Adipocyte (in vitro differentiated cells): ENCODE results near the gene SUSD5.
"Not testable (repeated sequence)": the region's sequence is repeated elsewhere in the genome, so short reads cannot be mapped to it uniquely, and the experiment has no call there.

Source experiments
- DNase-seq: peaks from one replicate; pipeline ENCODE4 v3.0.0-alpha.2; 2015; ENCODE audit warnings: low read depth
- H3K27me3 ChIP-seq: replicated peaks from 2 replicates; pipeline ENCODE4 v1.7.0; 2013; ENCODE audit warnings: mild to moderate bottlenecking, low read length, moderate library complexity; ENCODE audit not compliant: control insufficient read depth, insufficient read depth
- H3K36me3 ChIP-seq: 2 replicates; pipeline ENCODE4 v1.7.0; 2013; ENCODE audit warnings: low read length, mild to moderate bottlenecking, moderate library complexity; ENCODE audit not compliant: control insufficient read depth, insufficient read depth, severe bottlenecking
- H3K4me1 ChIP-seq: 2 replicates; pipeline ENCODE4 v1.7.0; 2013; ENCODE audit warnings: mild to moderate bottlenecking, low read length, moderate library complexity; ENCODE audit not compliant: control insufficient read depth, insufficient read depth
- H3K4me3 ChIP-seq: 2 replicates; pipeline ENCODE4 v1.7.0; 2013; ENCODE audit warnings: mild to moderate bottlenecking, low read length, moderate library complexity
- H3K9ac ChIP-seq: 2 replicates; pipeline ENCODE4 v1.7.0; 2013; ENCODE audit warnings: mild to moderate bottlenecking, low read length, moderate library complexity
- H3K9me3 ChIP-seq: 2 replicates; pipeline ENCODE4 v1.7.0; 2013; ENCODE audit warnings: mild to moderate bottlenecking, low read length, moderate library complexity; ENCODE audit not compliant: control insufficient read depth

The SUSD5 gene

GRCh38 chr3:33114622-33115023, 104.0 kb downstream of the SUSD5 start:
- Histone ChIP-seq H3K27me3 (no peaks in the 10 kb centered on the region), H3K9ac (peak overlapping the region; percentile 98), H3K9me3 (no peaks in the 10 kb centered on the region), H3K36me3 (peaks cover 4% of the 10 kb centered on the region), H3K4me3 (peak overlapping the region; percentile 92), H3K4me1 (peaks cover 31% of the 10 kb centered on the region)
- no peak for DNase-seq

- Histone ChIP-seq H3K4me3 (peak within 1 kb of the TSS; percentile 92), H3K4me1 (peaks cover 27% of the 10 kb centered on the region), H3K9me3 (no peaks in the 10 kb centered on the region), H3K27me3 (no peaks in the 10 kb centered on the region), H3K36me3 (peaks cover 4% of the 10 kb centered on the region), H3K9ac (peak within 1 kb of the TSS; percentile 98)
- peak; percentile 96 for DNase-seq
Observed at GRCh38 chr3:33113772-33114621, 104.6 kb downstream of the SUSD5 start, which contains the start of gene CRTAP. CRTAP (plus strand) TSS chr3:33114014; CDS start chr3:33114078, 64 bp downstream.

GRCh38 chr3:33111581-33111980, 107.0 kb downstream of the SUSD5 start:
- peaks cover 15% of the 10 kb centered on the region for H3K4me1 ChIP-seq
- H3K9ac ChIP-seq = no peak overlapping the region
- no peak overlapping the region for H3K4me3 ChIP-seq
- no peaks in the 10 kb centered on the region for H3K27me3 ChIP-seq
- no peaks in the 10 kb centered on the region for H3K9me3 ChIP-seq
- DNase-seq = no peak
- no peaks in the 10 kb centered on the region for H3K36me3 ChIP-seq

GRCh38 chr3:33106854-33107253, 111.8 kb downstream of the SUSD5 start:
- DNase-seq = not testable (repeated sequence)
- H3K4me1 ChIP-seq = peaks cover 15% of the 10 kb centered on the region

GRCh38 chr3:33105341-33105948, 113.2 kb downstream of the SUSD5 start:
- no peaks in the 10 kb centered on the region for H3K9me3 ChIP-seq
- no peak for DNase-seq
- peaks cover 15% of the 10 kb centered on the region for H3K4me1 ChIP-seq
- no peaks in the 10 kb centered on the region for H3K36me3 ChIP-seq
- H3K27me3 ChIP-seq = no peaks in the 10 kb centered on the region
- no peak overlapping the region for H3K4me3 ChIP-seq
- no peak overlapping the region for H3K9ac ChIP-seq

More at GRCh38 chr3:33106854-33107253, 111.8 kb downstream of the SUSD5 start:
- not testable (repeated sequence) for H3K9ac ChIP-seq, H3K4me3 ChIP-seq, H3K27me3 ChIP-seq, H3K36me3 ChIP-seq, H3K9me3 ChIP-seq

GRCh38 chr3:33104803-33105202, 113.8 kb downstream of the SUSD5 start:
- no peak overlapping the region for H3K9ac ChIP-seq

GRCh38 chr3:33103480-33103879, 115.1 kb downstream of the SUSD5 start:
- H3K27me3 ChIP-seq = no peaks in the 10 kb centered on the region

More at GRCh38 chr3:33104803-33105202, 113.8 kb downstream of the SUSD5 start:
- Histone ChIP-seq H3K36me3 (no peaks in the 10 kb centered on the region), H3K9me3 (no peaks in the 10 kb centered on the region), H3K27me3 (no peaks in the 10 kb centered on the region), H3K4me1 (peaks cover 15% of the 10 kb centered on the region), H3K4me3 (no peak overlapping the region)
- no peak for DNase-seq

GRCh38 chr3:33103034-33103433, 115.6 kb downstream of the SUSD5 start:
- DNase-seq = no peak
- no peak overlapping the region for H3K4me3 ChIP-seq
- H3K9ac ChIP-seq = no peak overlapping the region
- no peaks in the 10 kb centered on the region for H3K9me3 ChIP-seq
- H3K4me1 ChIP-seq = peaks cover 17% of the 10 kb centered on the region
- H3K36me3 ChIP-seq = no peaks in the 10 kb centered on the region
- H3K27me3 ChIP-seq = no peaks in the 10 kb centered on the region

More at GRCh38 chr3:33103480-33103879, 115.1 kb downstream of the SUSD5 start:
- DNase-seq = no peak
- Histone ChIP-seq H3K36me3 (no peaks in the 10 kb centered on the region), H3K9ac (no peak overlapping the region), H3K4me1 (peaks cover 15% of the 10 kb centered on the region), H3K9me3 (no peaks in the 10 kb centered on the region), H3K4me3 (no peak overlapping the region)

- Histone ChIP-seq H3K4me3 (no peak overlapping the region), H3K9ac (no peak overlapping the region), H3K36me3 (no peaks in the 10 kb centered on the region), H3K9me3 (no peaks in the 10 kb centered on the region), H3K27me3 (no peaks in the 10 kb centered on the region), H3K4me1 (peaks cover 26% of the 10 kb centered on the region)
- DNase-seq = no peak
Observed at GRCh38 chr3:33100229-33100628, 118.4 kb downstream of the SUSD5 start.
